ENCODE data around the gene FGD4. TPM values are rescaled to one million over a fixed set of nuclear protein-coding genes. Genes with fewer than 3 reads are reported as not detected.

The FGD4 gene
- total RNA-seq, 1 experiment from 2014 or later = 39.7 TPM

GRCh38 chr12:32490801-32491200 is 91.4 kb downstream of the FGD4 start (continued):
- TF ChIP-seq ESRRA (CRISPR knock-in tag; IDR thresholded peaks at IDR 0.05; ENCODE audit: borderline replicate concordance) = no peak
- no peak for TF ChIP-seq JUN (CRISPR knock-in tag; IDR thresholded peaks at IDR 0.05)
- no peak for TF ChIP-seq ZNF425 (CRISPR knock-in tag; conservative IDR thresholded peaks at IDR 0.05)
- TF ChIP-seq ZNF423 (CRISPR knock-in tag; IDR thresholded peaks at IDR 0.05) = no peak
- no peak for TF ChIP-seq ZNF232 (CRISPR knock-in tag; IDR thresholded peaks at IDR 0.05)
- no peak for TF ChIP-seq FOXK1 (CRISPR knock-in tag; IDR thresholded peaks at IDR 0.05)

- H3K36me3 Mint-ChIP-seq = no peaks in the 10 kb centered on the region
Observed at GRCh38 chr12:32493282-32493681, 93.9 kb downstream of the FGD4 start.

GRCh38 chr12:32494656-32495055 is 95.3 kb downstream of the FGD4 start:
- no peak overlapping the region for H3K4me3 Mint-ChIP-seq
- no peak for TF ChIP-seq FOXJ3 (CRISPR knock-in tag; IDR thresholded peaks at IDR 0.05; ENCODE audit: borderline replicate concordance)
- no peak for TF ChIP-seq OVOL2 (CRISPR knock-in tag; IDR thresholded peaks at IDR 0.05; ENCODE audit: borderline replicate concordance)
- TF ChIP-seq NR2C2 (CRISPR knock-in tag; IDR thresholded peaks at IDR 0.05) = no peak
- TF ChIP-seq NR1H2 (CRISPR knock-in tag; IDR thresholded peaks at IDR 0.05) = no peak
- TF ChIP-seq ZNF138 (CRISPR knock-in tag; conservative IDR thresholded peaks at IDR 0.05) = no peak
- no peak for TF ChIP-seq ZNF671 (CRISPR knock-in tag; IDR thresholded peaks at IDR 0.05)
- TF ChIP-seq ZNF121 (CRISPR knock-in tag; IDR thresholded peaks at IDR 0.05) = no peak
- no peak for TF ChIP-seq FOXK1 (CRISPR knock-in tag; IDR thresholded peaks at IDR 0.05)
- no peak for TF ChIP-seq ATF1 (CRISPR knock-in tag; IDR thresholded peaks at IDR 0.05)
- TF ChIP-seq TP53 (CRISPR knock-in tag; IDR thresholded peaks at IDR 0.05) = no peak
- no peak for TF ChIP-seq NFE2L1 (CRISPR knock-in tag; IDR thresholded peaks at IDR 0.05)
- no peak for TF ChIP-seq E2F4 (CRISPR knock-in tag; IDR thresholded peaks at IDR 0.05; ENCODE audit: borderline replicate concordance, low read depth)
- TF ChIP-seq IRF1 (CRISPR knock-in tag; IDR thresholded peaks at IDR 0.05) = no peak
- no peak for TF ChIP-seq CREB1 (CRISPR knock-in tag; IDR thresholded peaks at IDR 0.05)
- TF ChIP-seq SMAD4 (CRISPR knock-in tag; IDR thresholded peaks at IDR 0.05) = no peak
- no peak for TF ChIP-seq TEAD4 (CRISPR knock-in tag; IDR thresholded peaks at IDR 0.05)
- no peak for TF ChIP-seq ZNF219 (CRISPR knock-in tag; IDR thresholded peaks at IDR 0.05; ENCODE audit: borderline replicate concordance)
- POLR2A ChIA-PET = no interaction called here

More at GRCh38 chr12:32493282-32493681, 93.9 kb downstream of the FGD4 start:
- ChIA-PET CTCF (interaction anchor here (1.3 kb wide), 1 partner anchor 10 kb away, joined by 4 read pairs; no protein-coding TSS in a partner anchor), POLR2A (no interaction called here)
- H3K4me3 Mint-ChIP-seq = no peak overlapping the region
- no peaks in the 10 kb centered on the region for H3K27me3 Mint-ChIP-seq (ENCODE audit: low read depth)
- H3K9me3 Mint-ChIP-seq = no peaks in the 10 kb centered on the region
- H3K4me1 Mint-ChIP-seq = peaks cover 29% of the 10 kb centered on the region
- DNase-seq (ENCODE audit: low spot score) (no peak), ATAC-seq (peak; percentile 33; the same call in 1 of the 2 replicates)
- TF ChIP-seq FOXP1 (CRISPR knock-in tag; IDR thresholded peaks at IDR 0.05; ENCODE audit: borderline replicate concordance) = no peak
- no peak for TF ChIP-seq SMAD4 (CRISPR knock-in tag; IDR thresholded peaks at IDR 0.05)
- no peak for TF ChIP-seq JAZF1 (CRISPR knock-in tag; IDR thresholded peaks at IDR 0.05)
- TF ChIP-seq ZNF121 (CRISPR knock-in tag; IDR thresholded peaks at IDR 0.05) = no peak
- no peak for TF ChIP-seq NFYB (CRISPR knock-in tag; conservative IDR thresholded peaks at IDR 0.05; ENCODE audit: low read depth)
- TF ChIP-seq SP1 (CRISPR knock-in tag; conservative IDR thresholded peaks at IDR 0.05) = no peak
- TF ChIP-seq ZNF396 (CRISPR knock-in tag; IDR thresholded peaks at IDR 0.05; ENCODE audit: borderline replicate concordance) = no peak
- no peak for TF ChIP-seq TEAD4 (CRISPR knock-in tag; IDR thresholded peaks at IDR 0.05)
- no peak for TF ChIP-seq OVOL2 (CRISPR knock-in tag; IDR thresholded peaks at IDR 0.05; ENCODE audit: borderline replicate concordance)
- TF ChIP-seq TEAD1 (CRISPR knock-in tag; IDR thresholded peaks at IDR 0.05) = no peak
- no peak for TF ChIP-seq SOX15 (CRISPR knock-in tag; IDR thresholded peaks at IDR 0.05)
- no peak for TF ChIP-seq HMGXB4 (CRISPR knock-in tag; IDR thresholded peaks at IDR 0.05)
- no peak for TF ChIP-seq ESRRA (CRISPR knock-in tag; IDR thresholded peaks at IDR 0.05; ENCODE audit: borderline replicate concordance)
- no peak for TF ChIP-seq HMGA2 (CRISPR knock-in tag; IDR thresholded peaks at IDR 0.05)
- TF ChIP-seq ELF4 (CRISPR knock-in tag; IDR thresholded peaks at IDR 0.05; ENCODE audit: low read depth) = no peak
- H3K27ac Mint-ChIP-seq = no peak overlapping the region

More at GRCh38 chr12:32494656-32495055, 95.3 kb downstream of the FGD4 start:
- CTCF ChIA-PET = interaction anchor here (0.9 kb wide), 1 partner anchor 9 kb away, joined by 4 read pairs; no protein-coding TSS in a partner anchor
- no peak overlapping the region for H3K27ac Mint-ChIP-seq
- DNase-seq (ENCODE audit: low spot score) (no peak), ATAC-seq (no peak)
- H3K36me3 Mint-ChIP-seq = no peaks in the 10 kb centered on the region
- no peaks in the 10 kb centered on the region for H3K27me3 Mint-ChIP-seq (ENCODE audit: low read depth)
- H3K4me1 Mint-ChIP-seq = peaks cover 32% of the 10 kb centered on the region
- no peaks in the 10 kb centered on the region for H3K9me3 Mint-ChIP-seq

Data from WTC11 (cell line).